ENCODE results near the gene FHOD3. TPM values are rescaled to one million over a fixed set of nuclear protein-coding genes. Genes with fewer than 3 reads are reported as not detected.
"Not testable (repeated sequence)": the region's sequence is repeated elsewhere in the genome, so short reads cannot be mapped to it uniquely, and the experiment has no call there.

The FHOD3 gene
- polyA plus RNA-seq, 3 donors from 2014 or later, result not detected

GRCh38 chr18:36459203-36459602, 161.7 kb downstream of the FHOD3 start:
- H3K27ac Mint-ChIP-seq, result no peak overlapping the region
- H3K27me3 Mint-ChIP-seq (ENCODE audit: low read depth in 3 of 3), result peaks cover 13 to 30% (median 16%) of the 10 kb centered on the region in 3 donors
- peaks cover 0 to 2% (median 0%) of the 10 kb centered on the region in 6 donors for H3K9me3 Mint-ChIP-seq
- no peak for DNase-seq
- no peak overlapping the region for H3K4me3 Mint-ChIP-seq
- no peaks in the 10 kb centered on the region for H3K36me3 Mint-ChIP-seq
- no peaks in the 10 kb centered on the region for H3K4me1 Mint-ChIP-seq

- Mint-ChIP-seq H3K27me3 (ENCODE audit: low read depth in 3 of 3) (peaks cover 13 to 36% (median 18%) of the 10 kb centered on the region in 3 donors), H3K4me3 (no peak overlapping the region), H3K27ac (no peak overlapping the region), H3K36me3 (no peaks in the 10 kb centered on the region), H3K9me3 (peaks cover 0 to 2% (median 0%) of the 10 kb centered on the region in 6 donors), H3K4me1 (no peaks in the 10 kb centered on the region)
- DNase-seq, result no peak
Observed at GRCh38 chr18:36459786-36460185, 162.3 kb downstream of the FHOD3 start.

- H3K36me3 Mint-ChIP-seq, result no peaks in the 10 kb centered on the region
- H3K9me3 Mint-ChIP-seq, result peaks cover 0 to 2% (median 0%) of the 10 kb centered on the region in 6 donors
- no peaks in the 10 kb centered on the region for H3K4me1 Mint-ChIP-seq
- no peak overlapping the region for H3K27ac Mint-ChIP-seq
- no peak for DNase-seq
- no peak overlapping the region for H3K4me3 Mint-ChIP-seq
- peaks cover 13 to 36% (median 18%) of the 10 kb centered on the region in 3 donors for H3K27me3 Mint-ChIP-seq (ENCODE audit: low read depth in 3 of 3)
Observed at GRCh38 chr18:36460324-36460850, 162.9 kb downstream of the FHOD3 start.

GRCh38 chr18:36460854-36461253, 163.3 kb downstream of the FHOD3 start:
- H3K4me3 Mint-ChIP-seq, result no peak overlapping the region
- no peaks in the 10 kb centered on the region for H3K36me3 Mint-ChIP-seq
- peaks cover 0 to 2% (median 0%) of the 10 kb centered on the region in 6 donors for H3K9me3 Mint-ChIP-seq
- no peak for DNase-seq
- no peaks in the 10 kb centered on the region for H3K4me1 Mint-ChIP-seq
- no peak overlapping the region for H3K27ac Mint-ChIP-seq
- H3K27me3 Mint-ChIP-seq (ENCODE audit: low read depth in 3 of 3), result peaks cover 13 to 36% (median 18%) of the 10 kb centered on the region in 3 donors

GRCh38 chr18:36461551-36461987, 164.1 kb downstream of the FHOD3 start:
- DNase-seq, result peak in 1 of 3 donors; percentile 5
- Mint-ChIP-seq H3K9me3 (peaks cover 0 to 2% (median 0%) of the 10 kb centered on the region in 6 donors), H3K27me3 (ENCODE audit: low read depth in 3 of 3) (peaks cover 13 to 36% (median 18%) of the 10 kb centered on the region in 3 donors), H3K27ac (peak overlapping the region in 2 of 6 donors; percentile 21 to 97), H3K4me3 (no peak overlapping the region), H3K4me1 (no peaks in the 10 kb centered on the region), H3K36me3 (no peaks in the 10 kb centered on the region)

GRCh38 chr18:36463516-36463915, 166.0 kb downstream of the FHOD3 start:
- Mint-ChIP-seq H3K27me3 (ENCODE audit: low read depth in 3 of 3) (peaks cover 13 to 36% (median 17%) of the 10 kb centered on the region in 3 donors), H3K4me3 (peak overlapping the region in 3 of 5 donors; percentile 25 to 87 (median 36)), H3K27ac (peak overlapping the region in 5 of 6 donors; percentile 27 to 97 (median 79))
- H3K9me3 Mint-ChIP-seq, H3K36me3 Mint-ChIP-seq, H3K4me1 Mint-ChIP-seq: not testable (repeated sequence)
- DNase-seq, result peak in 1 of 3 donors; percentile 11

- H3K4me3 Mint-ChIP-seq, result no peak overlapping the region
- no peaks in the 10 kb centered on the region for H3K4me1 Mint-ChIP-seq
- H3K36me3 Mint-ChIP-seq, result no peaks in the 10 kb centered on the region
- peak in 1 of 3 donors; percentile 4 for DNase-seq
- no peaks in the 10 kb centered on the region for H3K9me3 Mint-ChIP-seq
- peak overlapping the region in 1 of 6 donors; percentile 97 for H3K27ac Mint-ChIP-seq
- peaks cover 15 to 36% (median 17%) of the 10 kb centered on the region in 3 donors for H3K27me3 Mint-ChIP-seq (ENCODE audit: low read depth in 3 of 3)
Observed at GRCh38 chr18:36464126-36464651, 166.7 kb downstream of the FHOD3 start.

GRCh38 chr18:36465276-36465675, 167.8 kb downstream of the FHOD3 start:
- H3K4me1 Mint-ChIP-seq, result no peaks in the 10 kb centered on the region
- peaks cover 16 to 36% (median 17%) of the 10 kb centered on the region in 3 donors for H3K27me3 Mint-ChIP-seq (ENCODE audit: low read depth in 3 of 3)
- H3K9me3 Mint-ChIP-seq, result no peaks in the 10 kb centered on the region
- no peak overlapping the region for H3K4me3 Mint-ChIP-seq
- no peaks in the 10 kb centered on the region for H3K36me3 Mint-ChIP-seq
- H3K27ac Mint-ChIP-seq, result no peak overlapping the region
- DNase-seq, result no peak

GRCh38 chr18:36465970-36466369, 168.5 kb downstream of the FHOD3 start:
- H3K36me3 Mint-ChIP-seq, result no peaks in the 10 kb centered on the region
- H3K27ac Mint-ChIP-seq, result no peak overlapping the region
- H3K4me1 Mint-ChIP-seq, result no peaks in the 10 kb centered on the region
- no peak for DNase-seq
- H3K4me3 Mint-ChIP-seq, result no peak overlapping the region
- H3K9me3 Mint-ChIP-seq, result no peaks in the 10 kb centered on the region
- peaks cover 16 to 36% (median 17%) of the 10 kb centered on the region in 3 donors for H3K27me3 Mint-ChIP-seq (ENCODE audit: low read depth in 3 of 3)

GRCh38 chr18:36467614-36468013, 170.1 kb downstream of the FHOD3 start:
- Mint-ChIP-seq H3K4me1 (no peaks in the 10 kb centered on the region), H3K27ac (no peak overlapping the region), H3K4me3 (no peak overlapping the region), H3K9me3 (no peaks in the 10 kb centered on the region), H3K36me3 (no peaks in the 10 kb centered on the region), H3K27me3 (ENCODE audit: low read depth in 3 of 3) (peaks cover 12 to 20% (median 13%) of the 10 kb centered on the region in 3 donors)
- DNase-seq, result no peak

GRCh38 chr18:36468161-36468560, 170.6 kb downstream of the FHOD3 start:
- Mint-ChIP-seq H3K36me3 (no peaks in the 10 kb centered on the region), H3K27ac (no peak overlapping the region), H3K4me1 (no peaks in the 10 kb centered on the region), H3K4me3 (no peak overlapping the region), H3K9me3 (no peaks in the 10 kb centered on the region), H3K27me3 (ENCODE audit: low read depth in 3 of 3) (peaks cover 7 to 15% (median 12%) of the 10 kb centered on the region in 3 donors)
- DNase-seq, result no peak

GRCh38 chr18:36469461-36469860, 171.9 kb downstream of the FHOD3 start:
- peaks cover 0 to 3% (median 0%) of the 10 kb centered on the region in 6 donors for H3K9me3 Mint-ChIP-seq
- DNase-seq, result no peak
- no peaks in the 10 kb centered on the region for H3K36me3 Mint-ChIP-seq
- H3K4me3 Mint-ChIP-seq, result no peak overlapping the region
- H3K4me1 Mint-ChIP-seq, result no peaks in the 10 kb centered on the region
- H3K27ac Mint-ChIP-seq, result no peak overlapping the region
- peaks cover 0 to 6% (median 3%) of the 10 kb centered on the region in 3 donors for H3K27me3 Mint-ChIP-seq (ENCODE audit: low read depth in 3 of 3)

GRCh38 chr18:36470896-36471295, 173.4 kb downstream of the FHOD3 start:
- Mint-ChIP-seq H3K4me3 (no peak overlapping the region), H3K9me3 (peaks cover 0 to 3% (median 0%) of the 10 kb centered on the region in 6 donors), H3K36me3 (no peaks in the 10 kb centered on the region), H3K4me1 (no peaks in the 10 kb centered on the region), H3K27ac (no peak overlapping the region), H3K27me3 (ENCODE audit: low read depth in 3 of 3) (peaks cover 0 to 6% (median 0%) of the 10 kb centered on the region in 3 donors)
- DNase-seq, result no peak

- Mint-ChIP-seq H3K4me3 (no peak overlapping the region), H3K27ac (no peak overlapping the region), H3K27me3 (ENCODE audit: low read depth in 3 of 3) (peaks cover 0 to 6% (median 0%) of the 10 kb centered on the region in 3 donors), H3K9me3 (peaks cover 0 to 3% (median 0%) of the 10 kb centered on the region in 6 donors), H3K4me1 (no peaks in the 10 kb centered on the region), H3K36me3 (no peaks in the 10 kb centered on the region)
- DNase-seq, result no peak
Observed at GRCh38 chr18:36471393-36471792, 173.9 kb downstream of the FHOD3 start.
